Activated naive CD4-positive, alpha-beta T cell treated with anti-CD3 and anti-CD28 coated beads for 36 hours (primary cell): ENCODE data around the gene TRIM41. TPM values are rescaled to one million over a fixed set of nuclear protein-coding genes. Genes with fewer than 3 reads are reported as not detected.
"Not testable (repeated sequence)": the region's sequence is repeated elsewhere in the genome, so short reads cannot be mapped to it uniquely, and the experiment has no call there.

ENCODE experiments used
- CTCF ChIA-PET: fragments of 350-600 bp; sonication (Branson Sonifier 250); formaldehyde crosslinking; loops from one replicate; lab custom pipeline; 2021; ENCODE audit warnings: antibody characterized with exemption; lab: Charles Lee
- DNase-seq: peaks from one replicate; pipeline ENCODE4 v3.0.0-alpha.2; 2020
- H3K27ac Mint-ChIP-seq: one replicate; pipeline ENCODE4 v1.8.0; 2021; ENCODE audit warnings: mild to moderate bottlenecking, mixed read lengths
- H3K27me3 Mint-ChIP-seq: one replicate; pipeline ENCODE4 v1.8.0; 2021; ENCODE audit warnings: low read depth, mixed read lengths
- H3K36me3 Mint-ChIP-seq: one replicate; pipeline ENCODE4 v1.8.0; 2021; ENCODE audit warnings: low read depth, mixed read lengths
- H3K4me1 Mint-ChIP-seq: one replicate; pipeline ENCODE4 v1.8.0; 2021; ENCODE audit warnings: low read depth, mixed read lengths
- H3K4me3 Mint-ChIP-seq: one replicate; pipeline ENCODE4 v1.8.0; 2021; ENCODE audit warnings: mild to moderate bottlenecking, moderate library complexity, mixed read lengths
- H3K9me3 Mint-ChIP-seq: one replicate; pipeline ENCODE4 v1.8.0; 2021; ENCODE audit warnings: mixed read lengths
- intact Hi-C: fragments of 100-400 bp; cut with micrococcal nuclease; formaldehyde crosslinking; loops from one replicate; pipeline ENCODE4 v1.15.1; 2023
- microRNA-seq: library from miRNA; unstranded; fragments of <30 nt; microRNA quantifications from one replicate; pipeline ENCODE4 v1.2.0, GENCODE V29; 2022; ENCODE audit warnings: borderline microRNAs expressed, borderline replicate concordance
- total RNA-seq, 2 experiments: library from RNA; stranded (reverse); gene quantifications; one replicate each; pipeline ENCODE4 v1.2.3, GENCODE V29; 2021

The TRIM41 gene
- total RNA-seq, 2 experiments from 2014 or later = 36.5 to 37.3 TPM

- no peak overlapping the region for H3K4me3 Mint-ChIP-seq
- H3K9me3 Mint-ChIP-seq = no peaks in the 10 kb centered on the region
- intact Hi-C loops = no loop called here
Measured at GRCh38 chr5:181271081-181271480, 48.0 kb downstream of the TRIM41 start.

GRCh38 chr5:181273433-181273744, 50.3 kb downstream of the TRIM41 start:
- intact Hi-C loops, H3K4me3 Mint-ChIP-seq, H3K36me3 Mint-ChIP-seq, CTCF ChIA-PET, H3K27ac Mint-ChIP-seq, H3K9me3 Mint-ChIP-seq, H3K4me1 Mint-ChIP-seq, H3K27me3 Mint-ChIP-seq: not testable (repeated sequence)
- DNase-seq = peak; percentile 13

More at GRCh38 chr5:181271081-181271480, 48.0 kb downstream of the TRIM41 start:
- Mint-ChIP-seq H3K27ac (no peak overlapping the region), H3K27me3 (no peaks in the 10 kb centered on the region), H3K4me1 (peaks cover 2% of the 10 kb centered on the region), H3K36me3 (no peaks in the 10 kb centered on the region)
- CTCF ChIA-PET = no interaction called here
- DNase-seq = no peak

GRCh38 chr5:181280251-181280762, 57.2 kb downstream of the TRIM41 start:
- intact Hi-C loops = no loop called here
- Mint-ChIP-seq H3K27me3 (no peaks in the 10 kb centered on the region), H3K27ac (no peak overlapping the region), H3K9me3 (no peaks in the 10 kb centered on the region), H3K4me3 (no peak overlapping the region), H3K4me1 (no peaks in the 10 kb centered on the region), H3K36me3 (no peaks in the 10 kb centered on the region)
- CTCF ChIA-PET = no interaction called here
- no peak for DNase-seq

- Mint-ChIP-seq H3K27me3 (no peaks in the 10 kb centered on the region), H3K4me3 (no peak overlapping the region), H3K36me3 (no peaks in the 10 kb centered on the region), H3K27ac (no peak overlapping the region), H3K9me3 (no peaks in the 10 kb centered on the region), H3K4me1 (no peaks in the 10 kb centered on the region)
- CTCF ChIA-PET = no interaction called here
- no peak for DNase-seq
- intact Hi-C loops = no loop called here
Measured at GRCh38 chr5:181281077-181281983, 58.2 kb downstream of the TRIM41 start.

GRCh38 chr5:181281984-181282316, 58.9 kb downstream of the TRIM41 start:
- intact Hi-C loops = no loop called here
- Mint-ChIP-seq H3K4me1 (no peaks in the 10 kb centered on the region), H3K27me3 (no peaks in the 10 kb centered on the region), H3K4me3 (no peak overlapping the region), H3K36me3 (no peaks in the 10 kb centered on the region), H3K9me3 (no peaks in the 10 kb centered on the region), H3K27ac (no peak overlapping the region)
- DNase-seq = no peak
- CTCF ChIA-PET = no interaction called here

GRCh38 chr5:181282415-181282814, 59.3 kb downstream of the TRIM41 start:
- intact Hi-C loops, CTCF ChIA-PET, H3K4me1 Mint-ChIP-seq, DNase-seq, H3K27ac Mint-ChIP-seq, H3K9me3 Mint-ChIP-seq, H3K27me3 Mint-ChIP-seq, H3K36me3 Mint-ChIP-seq, H3K4me3 Mint-ChIP-seq: not testable (repeated sequence)

GRCh38 chr5:181282874-181283273, 59.8 kb downstream of the TRIM41 start:
- no peaks in the 10 kb centered on the region for H3K27me3 Mint-ChIP-seq
- CTCF ChIA-PET = no interaction called here
- intact Hi-C loops = no loop called here
- no peak overlapping the region for H3K27ac Mint-ChIP-seq
- no peaks in the 10 kb centered on the region for H3K36me3 Mint-ChIP-seq
- H3K4me3 Mint-ChIP-seq = no peak overlapping the region
- DNase-seq = no peak
- no peaks in the 10 kb centered on the region for H3K9me3 Mint-ChIP-seq
- H3K4me1 Mint-ChIP-seq = no peaks in the 10 kb centered on the region

GRCh38 chr5:181283347-181283746, 60.3 kb downstream of the TRIM41 start:
- intact Hi-C loops = no loop called here
- H3K27me3 Mint-ChIP-seq = no peaks in the 10 kb centered on the region
- no peak for DNase-seq
- CTCF ChIA-PET = no interaction called here
- H3K4me3 Mint-ChIP-seq = no peak overlapping the region
- H3K4me1 Mint-ChIP-seq = no peaks in the 10 kb centered on the region
- H3K27ac Mint-ChIP-seq = no peak overlapping the region
- no peaks in the 10 kb centered on the region for H3K9me3 Mint-ChIP-seq
- no peaks in the 10 kb centered on the region for H3K36me3 Mint-ChIP-seq

- not testable (repeated sequence) for H3K4me3 Mint-ChIP-seq, H3K27ac Mint-ChIP-seq, H3K9me3 Mint-ChIP-seq, H3K27me3 Mint-ChIP-seq, H3K4me1 Mint-ChIP-seq, DNase-seq, H3K36me3 Mint-ChIP-seq
- intact Hi-C loops = loop anchor here (1.0 kb wide), 1 partner anchor 102 kb away; no protein-coding TSS in a partner anchor
- CTCF ChIA-PET = interaction anchor here (0.6 kb wide), 1 partner anchor 31 kb away, joined by 3 read pairs; no protein-coding TSS in a partner anchor
Measured at GRCh38 chr5:181283841-181284755, 61.0 kb downstream of the TRIM41 start.

Small RNAs within 50 kb of the gene (microRNA-seq; reads per million reads assigned to microRNA genes)
- not detected for gene MIR4638

Other genes with a start within 250 kb of the TRIM41 start
- gene BTNL3, start 234.4 kb upstream of the TRIM41 start, total RNA-seq = not detected
- gene BTNL9, start 183.0 kb upstream of the TRIM41 start, total RNA-seq = not detected
- not detected for gene OR2V1, start 92.1 kb upstream of the TRIM41 start, total RNA-seq
- not detected for gene OR2V2, start 75.7 kb upstream of the TRIM41 start, total RNA-seq
- 1 to 10 TPM; 1.6 to 1.8 TPM for gene TRIM7, start 18.1 kb upstream of the TRIM41 start, total RNA-seq
- gene RACK1, start 20.6 kb downstream of the TRIM41 start, total RNA-seq = 1,000 to 10,000 TPM; 3,176 to 3,362 TPM
- gene TRIM52, start 37.9 kb downstream of the TRIM41 start, total RNA-seq = 10 to 100 TPM; 10.5 to 10.9 TPM
- gene OR4F3, start 144.0 kb downstream of the TRIM41 start, total RNA-seq = not detected